Chondrocyte (in vitro differentiated cells): ENCODE measurements around the gene SOX4. TPM values are rescaled to one million over a fixed set of nuclear protein-coding genes. Genes with fewer than 3 reads are reported as not detected.

Experiments used
- DNase-seq: peaks from one replicate; pipeline ENCODE4 v3.0.0; 2021; ENCODE audit warnings: mixed read lengths, low spot score
- H3K27ac Mint-ChIP-seq: one replicate; pipeline ENCODE4 v1.8.0; 2021; ENCODE audit warnings: mild to moderate bottlenecking, moderate library complexity, mixed read lengths; ENCODE audit not compliant: unreplicated experiment
- H3K27me3 Mint-ChIP-seq: 2 replicates; pipeline ENCODE4 v1.8.0; 2021; ENCODE audit warnings: low read depth, mixed read lengths
- H3K36me3 Mint-ChIP-seq: 2 replicates; pipeline ENCODE4 v1.8.0; 2021; ENCODE audit warnings: low read depth, mixed read lengths
- H3K4me1 Mint-ChIP-seq: 2 replicates; pipeline ENCODE4 v1.8.0; 2021; ENCODE audit warnings: low read depth, mild to moderate bottlenecking, mixed read lengths
- H3K4me3 Mint-ChIP-seq: one replicate; pipeline ENCODE4 v1.8.0; 2021; ENCODE audit warnings: mild to moderate bottlenecking, moderate library complexity, mixed read lengths; ENCODE audit not compliant: unreplicated experiment
- H3K9me3 Mint-ChIP-seq: 2 replicates; pipeline ENCODE4 v1.8.0; 2021; ENCODE audit warnings: low read depth, mixed read lengths
- total RNA-seq: library from RNA; stranded (reverse); gene quantifications from 3 replicates; pipeline ENCODE4 v1.2.1, GENCODE V29; 2021
- TF ChIP-seq, protein P1 (sequence below): fragments of 200-600 bp; sonication (generic); IDR thresholded peaks from 2 replicates; pipeline ENCODE4 v1.5.0; 2021; ENCODE audit warnings: antibody characterized with exemption, mild to moderate bottlenecking, moderate library complexity

Gene SOX4
- total RNA-seq, 1 donor from 2014 or later: 61.7 TPM

DNA sequence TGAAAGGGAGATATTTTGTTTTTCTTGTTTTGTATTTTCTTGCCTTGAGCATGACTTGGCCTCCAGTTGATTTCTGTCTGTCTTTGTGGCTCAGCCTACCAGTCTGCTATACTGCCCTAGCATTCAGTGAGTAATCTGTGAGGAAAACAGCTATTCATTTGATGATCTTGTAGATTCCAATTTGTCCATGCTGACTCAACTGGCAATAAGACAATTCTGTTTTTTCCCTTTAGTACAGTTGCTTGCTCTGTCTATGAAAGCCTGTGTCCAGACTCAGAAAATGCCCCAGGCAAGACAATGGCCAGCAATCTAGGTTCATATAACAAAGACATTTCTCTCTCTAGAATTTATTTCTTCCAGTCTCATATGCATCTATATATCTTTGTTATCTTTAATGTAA, 10.9 kb upstream of the SOX4 start:
- DNase-seq: no peak
- TF ChIP-seq, protein P1, sequence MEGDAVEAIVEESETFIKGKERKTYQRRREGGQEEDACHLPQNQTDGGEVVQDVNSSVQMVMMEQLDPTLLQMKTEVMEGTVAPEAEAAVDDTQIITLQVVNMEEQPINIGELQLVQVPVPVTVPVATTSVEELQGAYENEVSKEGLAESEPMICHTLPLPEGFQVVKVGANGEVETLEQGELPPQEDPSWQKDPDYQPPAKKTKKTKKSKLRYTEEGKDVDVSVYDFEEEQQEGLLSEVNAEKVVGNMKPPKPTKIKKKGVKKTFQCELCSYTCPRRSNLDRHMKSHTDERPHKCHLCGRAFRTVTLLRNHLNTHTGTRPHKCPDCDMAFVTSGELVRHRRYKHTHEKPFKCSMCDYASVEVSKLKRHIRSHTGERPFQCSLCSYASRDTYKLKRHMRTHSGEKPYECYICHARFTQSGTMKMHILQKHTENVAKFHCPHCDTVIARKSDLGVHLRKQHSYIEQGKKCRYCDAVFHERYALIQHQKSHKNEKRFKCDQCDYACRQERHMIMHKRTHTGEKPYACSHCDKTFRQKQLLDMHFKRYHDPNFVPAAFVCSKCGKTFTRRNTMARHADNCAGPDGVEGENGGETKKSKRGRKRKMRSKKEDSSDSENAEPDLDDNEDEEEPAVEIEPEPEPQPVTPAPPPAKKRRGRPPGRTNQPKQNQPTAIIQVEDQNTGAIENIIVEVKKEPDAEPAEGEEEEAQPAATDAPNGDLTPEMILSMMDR: no peak
- H3K27ac Mint-ChIP-seq: no peak overlapping the region

GRCh38 chr6:21586300-21586699, 7.3 kb upstream of the SOX4 start:
- Mint-ChIP-seq H3K9me3 (peaks cover 19% of the 10 kb centered on the region), H3K36me3 (peaks cover 4% of the 10 kb centered on the region), H3K27ac (no peak overlapping the region), H3K4me1 (peaks cover 24% of the 10 kb centered on the region), H3K27me3 (no peaks in the 10 kb centered on the region), H3K4me3 (peak overlapping the region; percentile 98)
- no peak for DNase-seq
- TF ChIP-seq, protein P1: no peak

More for the DNA sequence above, 10.9 kb upstream of the SOX4 start:
- Mint-ChIP-seq H3K4me1 (peaks cover 12% of the 10 kb centered on the region), H3K36me3 (peaks cover 6% of the 10 kb centered on the region), H3K4me3 (no peak overlapping the region), H3K9me3 (peaks cover 36% of the 10 kb centered on the region), H3K27me3 (no peaks in the 10 kb centered on the region)

DNA sequence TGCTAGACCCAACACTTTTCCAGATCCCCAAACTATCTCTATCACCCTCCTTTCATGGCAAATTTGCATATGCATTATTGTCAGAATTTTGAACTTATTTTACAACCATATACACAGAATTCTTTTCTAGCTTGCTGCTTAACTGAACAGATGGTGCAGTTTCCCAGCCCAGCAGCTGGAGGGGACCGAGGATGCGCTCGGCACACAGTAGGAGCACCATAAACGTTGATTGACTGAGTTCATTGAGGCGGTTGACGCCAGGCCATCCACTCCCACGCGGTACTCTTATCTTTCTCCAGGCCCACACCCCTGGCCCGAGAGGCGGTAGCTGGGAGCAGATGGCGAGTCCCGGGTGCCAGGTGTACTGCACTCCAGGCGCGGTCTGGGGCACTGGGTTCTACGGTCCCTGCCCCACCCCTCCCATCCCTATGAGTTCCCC, 6.8 kb upstream of the SOX4 start:
- peak overlapping the region; percentile 98 for H3K4me3 Mint-ChIP-seq
- DNase-seq: no peak
- peaks cover 24% of the 10 kb centered on the region for H3K4me1 Mint-ChIP-seq
- H3K27me3 Mint-ChIP-seq: no peaks in the 10 kb centered on the region
- H3K27ac Mint-ChIP-seq: peak overlapping the region; percentile 96
- peaks cover 4% of the 10 kb centered on the region for H3K36me3 Mint-ChIP-seq
- H3K9me3 Mint-ChIP-seq: peaks cover 19% of the 10 kb centered on the region
- TF ChIP-seq, protein P1: no peak

DNA sequence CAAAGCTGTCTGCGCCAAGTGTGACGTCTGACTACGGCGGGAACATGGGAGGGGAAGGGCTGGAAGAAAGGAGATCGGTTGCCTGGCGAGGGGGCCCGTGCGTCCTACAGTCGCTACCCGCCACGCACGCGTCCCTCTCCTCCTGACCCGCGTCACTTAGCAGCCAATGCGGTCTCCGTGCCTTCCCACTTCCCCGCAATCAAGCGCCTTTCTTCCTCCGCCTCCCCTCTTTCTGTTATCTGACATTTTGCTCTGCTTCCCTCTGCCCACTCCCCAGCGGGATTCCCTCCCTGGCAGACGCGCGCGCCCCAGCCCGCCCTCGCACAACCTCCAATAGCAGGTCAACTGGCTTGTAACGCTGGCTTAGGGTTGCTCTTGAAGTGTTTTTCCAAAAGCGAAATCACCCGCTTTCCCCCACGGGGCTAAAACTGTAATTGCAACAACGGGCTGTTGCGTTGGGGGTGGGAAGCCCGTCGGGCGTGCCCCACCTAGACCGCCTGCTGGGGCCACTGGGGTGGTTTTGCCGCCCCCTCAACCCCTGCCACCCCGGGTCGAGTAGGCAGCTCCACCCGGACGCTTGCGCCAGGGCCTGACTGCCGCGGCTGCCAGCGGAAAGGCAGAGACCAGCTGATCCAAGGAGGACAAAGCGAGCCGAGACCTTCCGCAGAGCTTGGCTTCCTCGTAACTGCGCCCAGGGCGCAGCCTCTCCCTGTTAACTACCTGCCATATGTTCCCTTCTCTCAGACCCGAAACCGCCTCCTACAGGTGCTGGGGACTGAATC, 6.2 kb upstream of the SOX4 start:
- Mint-ChIP-seq H3K27ac (peak overlapping the region; percentile 96), H3K27me3 (no peaks in the 10 kb centered on the region), H3K9me3 (peaks cover 14% of the 10 kb centered on the region), H3K4me1 (peaks cover 24% of the 10 kb centered on the region), H3K4me3 (peak overlapping the region; percentile 98), H3K36me3 (peaks cover 4% of the 10 kb centered on the region)
- TF ChIP-seq, protein P1: peak; percentile 70
- no peak for DNase-seq

GRCh38 chr6:21587961-21588480, 5.5 kb upstream of the SOX4 start:
- DNase-seq: no peak

More at GRCh38 chr6:21587961-21588480, 5.5 kb upstream of the SOX4 start:
- H3K4me1 Mint-ChIP-seq: peaks cover 24% of the 10 kb centered on the region
- H3K27me3 Mint-ChIP-seq: no peaks in the 10 kb centered on the region
- H3K36me3 Mint-ChIP-seq: peaks cover 4% of the 10 kb centered on the region
- peak overlapping the region; percentile 96 for H3K27ac Mint-ChIP-seq
- TF ChIP-seq, protein P1: no peak
- peak overlapping the region; percentile 98 for H3K4me3 Mint-ChIP-seq
- H3K9me3 Mint-ChIP-seq: peaks cover 7% of the 10 kb centered on the region
